IMR-90 (cell line): ENCODE results near the gene MAPK1. TPM values are rescaled to one million over a fixed set of nuclear protein-coding genes. Genes with fewer than 3 reads are reported as not detected.
A peak's percentile ranks its signal among the peaks of the same experiment; 100 is the strongest.

ENCODE experiments used
- ATAC-seq: fragments of 200-7000 bp; cut with Tn5 transposase; 2 replicates; pipeline ENCODE4 v1.9.1; 2020; ENCODE audit warnings: low read depth, mild to moderate bottlenecking, moderate library complexity
- BruUV-seq: library from RNA; stranded (reverse); fragments of 400-500 nt; replicated peaks from 2 replicates; lab custom pipeline; 2021; lab: Mats Ljungman, UMichigan
- CTCF ChIA-PET: fragments of 300-600 bp; formaldehyde crosslinking; extraction: SDS; loops from one replicate; lab custom pipeline; 2021; ENCODE audit warnings: antibody characterized with exemption; lab: Yijun Ruan, JAX
- POLR2A ChIA-PET: fragments of 300-600 bp; sonication (Branson Sonifier 250); formaldehyde crosslinking; loops from one replicate; lab custom pipeline; 2022; ENCODE audit warnings: antibody characterized with exemption; ENCODE audit not compliant: unreplicated experiment; lab: Charles Lee
- DNase-seq: peaks from one replicate; pipeline ENCODE4 v3.0.0; 2013
- H2AFZ ChIP-seq: replicated peaks from 2 replicates; pipeline ENCODE3; 2013; ENCODE audit warnings: low read length, mild to moderate bottlenecking; ENCODE audit not compliant: poor library complexity
- H2AK5ac ChIP-seq: 2 replicates; pipeline ENCODE4 v1.6.1; 2013; ENCODE audit warnings: low read depth, low read length, inconsistent platforms
- H2AK9ac ChIP-seq: replicated peaks from 2 replicates; pipeline ENCODE3; 2013; ENCODE audit warnings: mild to moderate bottlenecking, low read depth, low read length, moderate library complexity; ENCODE audit not compliant: poor library complexity
- H2BK120ac ChIP-seq: 2 replicates; pipeline ENCODE4 v1.6.1; 2013; ENCODE audit warnings: low read depth, low read length, inconsistent platforms
- H2BK15ac ChIP-seq: 3 replicates; pipeline ENCODE4 v1.6.1; 2013; ENCODE audit warnings: low read depth, low read length, inconsistent platforms
- H2BK20ac ChIP-seq: 2 replicates; pipeline ENCODE4 v1.6.1; 2013; ENCODE audit warnings: low read depth, mild to moderate bottlenecking, inconsistent platforms, low read length, moderate library complexity
- H2BK5ac ChIP-seq: 2 replicates; pipeline ENCODE4 v1.6.1; 2013; ENCODE audit warnings: mild to moderate bottlenecking, low read depth, low read length, inconsistent platforms; ENCODE audit not compliant: poor library complexity, severe bottlenecking
- H3K14ac ChIP-seq: replicated peaks from 2 replicates; pipeline ENCODE4 v1.6.1; 2013; ENCODE audit warnings: low read depth, low read length, inconsistent platforms
- H3K18ac ChIP-seq: 2 replicates; pipeline ENCODE4 v1.6.1; 2013; ENCODE audit warnings: low read depth, low read length, control low read depth
- H3K23ac ChIP-seq: 2 replicates; pipeline ENCODE4 v1.6.1; 2013; ENCODE audit warnings: low read depth, low read length, inconsistent platforms
- H3K27ac ChIP-seq: 2 replicates; pipeline ENCODE4 v1.5.1; 2013; ENCODE audit warnings: mild to moderate bottlenecking, control low read depth, low read length; ENCODE audit not compliant: insufficient read depth
- H3K27me3 ChIP-seq: 2 replicates; pipeline ENCODE4 v1.6.1; 2013; ENCODE audit warnings: low read length; ENCODE audit not compliant: control insufficient read depth, insufficient read depth
- H3K36me3 ChIP-seq: 2 replicates; pipeline ENCODE4 v1.6.1; 2013; ENCODE audit warnings: low read length, mixed read lengths; ENCODE audit not compliant: control insufficient read depth, insufficient read depth
- H3K4ac ChIP-seq: 2 replicates; pipeline ENCODE4 v1.6.1; 2013; ENCODE audit warnings: low read depth, low read length, inconsistent platforms
- H3K4me1 ChIP-seq: 2 replicates; pipeline ENCODE4 v1.6.1; 2013; ENCODE audit warnings: low read length, mixed read lengths; ENCODE audit not compliant: control insufficient read depth, insufficient read depth
- H3K4me2 ChIP-seq: 2 replicates; pipeline ENCODE4 v1.6.1; 2013; ENCODE audit warnings: low read depth, mild to moderate bottlenecking, control low read depth, low read length, moderate library complexity
- H3K4me3 ChIP-seq: 2 replicates; pipeline ENCODE4 v1.5.1; 2013; ENCODE audit warnings: low read depth, mild to moderate bottlenecking, control low read depth, low read length, moderate library complexity; ENCODE audit not compliant: insufficient read depth
- H3K56ac ChIP-seq: 2 replicates; pipeline ENCODE4 v1.6.1; 2013; ENCODE audit warnings: low read length, inconsistent platforms; ENCODE audit not compliant: insufficient read depth; ENCODE audit errors: extremely low read depth
- H3K79me1 ChIP-seq, 2 experiments: 2 replicates each; pipeline ENCODE4 v1.6.1; 2013; ENCODE audit warnings: low read length in 2 of 2, inconsistent platforms in 1 of 2, low read depth in 1 of 2
- H3K9ac ChIP-seq: 2 replicates; pipeline ENCODE4 v1.6.1; 2013; ENCODE audit warnings: low read depth, low read length, control low read depth
- H3K9me1 ChIP-seq: 2 replicates; pipeline ENCODE4 v1.6.1; 2013; ENCODE audit warnings: low read length, inconsistent platforms; ENCODE audit not compliant: insufficient read depth
- H3K9me3 ChIP-seq: 2 replicates; pipeline ENCODE4 v1.6.1; 2013; ENCODE audit warnings: low read length; ENCODE audit not compliant: control insufficient read depth, insufficient read depth
- H4K20me1 ChIP-seq: 2 replicates; pipeline ENCODE4 v1.6.1; 2013; ENCODE audit warnings: low read length, inconsistent platforms; ENCODE audit not compliant: insufficient read depth
- H4K5ac ChIP-seq: 2 replicates; pipeline ENCODE4 v1.6.1; 2013; ENCODE audit warnings: mild to moderate bottlenecking, low read depth, low read length, control low read depth
- H4K8ac ChIP-seq, 2 experiments: 2 replicates each; pipeline ENCODE4 v1.6.1; 2013; ENCODE audit warnings: low read depth in 2 of 2, low read length in 2 of 2, control low read depth in 1 of 2, inconsistent platforms in 1 of 2
- H4K91ac ChIP-seq: 2 replicates; pipeline ENCODE4 v1.6.1; 2013; ENCODE audit warnings: low read depth, low read length, inconsistent platforms; ENCODE audit not compliant: insufficient read depth
- BHLHE40 ChIP-seq: fragments of 150-350 bp; IDR thresholded peaks from 2 replicates; pipeline ENCODE4 v1.6.1; 2016; ENCODE audit warnings: mild to moderate bottlenecking, low read depth, low read length
- CHD1 ChIP-seq: IDR thresholded peaks from 2 replicates; pipeline ENCODE4 v1.6.1; 2012; ENCODE audit warnings: low read depth, low read length, improper control_type of control experiment
- ELK1 ChIP-seq: fragments of 150-350 bp; IDR thresholded peaks from 2 replicates; pipeline ENCODE4 v1.6.1; 2016; ENCODE audit warnings: low read depth, mild to moderate bottlenecking, low read length, moderate library complexity, borderline replicate concordance
- MAFK ChIP-seq: IDR thresholded peaks from 2 replicates; pipeline ENCODE4 v1.6.1; 2012; ENCODE audit warnings: low read depth, low read length, improper control_type of control experiment
- MAZ ChIP-seq: IDR thresholded peaks from 2 replicates; pipeline ENCODE4 v1.6.1; 2012; ENCODE audit warnings: low read depth, mild to moderate bottlenecking, low read length, improper control_type of control experiment, moderate library complexity, borderline replicate concordance
- NFE2L2 ChIP-seq: fragments of 150-350 bp; IDR thresholded peaks from 2 replicates; pipeline ENCODE4 v1.6.1; 2016; ENCODE audit warnings: low read depth, mild to moderate bottlenecking, low read length
- POLR2A ChIP-seq: IDR thresholded peaks from 2 replicates; pipeline ENCODE4 v1.6.1; 2012; ENCODE audit warnings: mild to moderate bottlenecking, low read depth, low read length
- RAD21 ChIP-seq: IDR thresholded peaks from 2 replicates; pipeline ENCODE4 v1.6.1; 2012; ENCODE audit warnings: low read length, improper control_type of control experiment
- USF2 ChIP-seq: fragments of 150-350 bp; IDR thresholded peaks from 2 replicates; pipeline ENCODE4 v1.6.1; 2017; ENCODE audit warnings: mild to moderate bottlenecking, antibody characterized with exemption, low read length, low read depth
- WGBS, 2 experiments: methylation state at CpG; one replicate each; pipeline versions ENCODE4 v1.1.5 to v1.1.7; 2013; ENCODE audit warnings: missing lambda C conversion rate in 2 of 2; ENCODE audit not compliant: insufficient read length in 1 of 2; ENCODE audit errors: extremely low coverage in 2 of 2; 5-methylcytosine and 5-hydroxymethylcytosine counted together
- dilution Hi-C: fragments of 300-500 bp; cut with HindIII; formaldehyde crosslinking; loops from one replicate; pipeline ENCODE4 v1.14.3; 2018; ENCODE audit warnings: low sequenced_read_pairs; ENCODE audit not compliant: unreplicated experiment
- in situ Hi-C: fragments of 300-500 bp; cut with MboI; formaldehyde crosslinking; loops from 3 replicates; pipeline ENCODE4 v1.14.3; 2019; ENCODE audit warnings: low sequenced_read_pairs, inconsistent platforms, mixed read lengths
- intact Hi-C: fragments of 100-400 bp; cut with micrococcal nuclease; formaldehyde crosslinking; loops from 2 replicates; pipeline ENCODE4 v1.10.0; 2022
- polyA plus RNA-seq, 3 experiments: library from polyadenylated mRNA; depleted of rRNA; stranded (reverse); fragments of >200 nt; gene quantifications; 2 replicates each; pipeline ENCODE4 v1.2.3, GENCODE V29; 2012; ENCODE audit warnings: low replicate concordance in 1 of 3
- total RNA-seq: library from RNA; depleted of rRNA; stranded (reverse); fragments of >200 nt; gene quantifications from 2 replicates; pipeline ENCODE4 v1.2.3, GENCODE V29; 2012

The MAPK1 gene
- total and polyA plus RNA-seq, 2 of the 4 experiments (the other 2 are of a cell fraction) = 41.0 to 51.3 TPM

- H2BK5ac ChIP-seq = peak overlapping the region; percentile 99
- no peak overlapping the region for H3K4me2 ChIP-seq
- ATAC-seq (no peak), DNase-seq (no peak)
- intact Hi-C loops = loop anchor here (5.0 kb wide), 1 partner anchor 105 kb away; the partner anchor contains the start of gene MAPK1
- H3K27ac ChIP-seq = peak overlapping the region; percentile 79
- no peak overlapping the region; the same call in 1 of the 2 replicates for H4K5ac ChIP-seq
- H2BK120ac ChIP-seq = peak overlapping the region; percentile 65
- ChIA-PET POLR2A (no interaction called here), CTCF (interaction anchor here (0.6 to 1.3 kb wide), 3 partner anchors 9 to 40 kb away, joined by 3 to 6 read pairs (median 4); no protein-coding TSS in a partner anchor)
- H2AK5ac ChIP-seq = peak overlapping the region; percentile 87
- H3K36me3 ChIP-seq = peaks cover 42% of the 10 kb centered on the region
- BruUV-seq = no TSS peak
- in situ Hi-C loops = no loop called here
- peaks cover 23% of the 10 kb centered on the region for H3K4me1 ChIP-seq
- peak overlapping the region; percentile 93 for H3K14ac ChIP-seq
- TF ChIP-seq CHD1 (no peak), BHLHE40 (no peak), MAFK (no peak), ELK1 (no peak), POLR2A (no peak), RAD21 (no peak), MAZ (no peak), USF2 (no peak), NFE2L2 (no peak)
- H3K4me3 ChIP-seq = no peak overlapping the region
- peak overlapping the region in 1 of 2 experiments; percentile 36; a peak in 2 of 4 replicates for H4K8ac ChIP-seq
- H3K4ac ChIP-seq = peak overlapping the region; percentile 68; the same call in 1 of the 2 replicates
- no peaks in the 10 kb centered on the region for H3K27me3 ChIP-seq
- peak overlapping the region; percentile 81 for H3K23ac ChIP-seq
- 100% methylated on average over 5 of the region's 15 CpGs; no CpG with 5 or more reads in 1 of the 2 experiments for WGBS, 2 experiments
- H2BK15ac ChIP-seq = peak overlapping the region; percentile 35; the same call in 1 of the 3 replicates
- no peaks in the 10 kb centered on the region for H3K9me3 ChIP-seq
- H4K91ac ChIP-seq = peak overlapping the region; percentile 29
- peaks cover 39% of the 10 kb centered on the region for H3K9me1 ChIP-seq
- H2AFZ ChIP-seq = no peak overlapping the region
- H3K9ac ChIP-seq = no peak overlapping the region; the same call in 1 of the 2 replicates
- no peak overlapping the region for H2AK9ac ChIP-seq
- H2BK20ac ChIP-seq = peak overlapping the region; percentile 48; the same call in 1 of the 2 replicates
- no peak overlapping the region for H3K56ac ChIP-seq
- peaks cover 19% of the 10 kb centered on the region; the same call in 1 of the 2 replicates for H4K20me1 ChIP-seq
- peaks cover 17 to 52% of the 10 kb centered on the region in 2 experiments for H3K79me1 ChIP-seq
- dilution Hi-C loops = no loop called here
- peak overlapping the region; percentile 26; the same call in 1 of the 2 replicates for H3K18ac ChIP-seq
Observed at GRCh38 chr22:21761994-21762680, 105.3 kb downstream of the MAPK1 start.
